HL-60 (cell line): ENCODE results near the gene KCNJ9.

Experiments
- DNase-seq, 2 experiments: peaks; one replicate each; pipeline ENCODE4 v3.0.0-alpha.2; 2010 to 2020; ENCODE audit warnings: low read depth in 1 of 2, low spot score in 1 of 2
- H3K27ac ChIP-seq: fragments of 250-450 bp; sonication (Bioruptor Pico); replicated peaks from 2 replicates; pipeline ENCODE4 v1.5.1; 2020; ENCODE audit warnings: mild to moderate bottlenecking, moderate library complexity
- H3K27me3 ChIP-seq: fragments of 250-450 bp; sonication (Bioruptor Pico); 2 replicates; pipeline ENCODE4 v1.5.1; 2021; ENCODE audit warnings: mild to moderate bottlenecking, moderate library complexity; ENCODE audit not compliant: insufficient read depth, poor library complexity, severe bottlenecking
- H3K4me3 ChIP-seq: replicated peaks from 2 replicates; pipeline ENCODE4 v1.5.1; 2011; ENCODE audit warnings: mild to moderate bottlenecking, control low read depth, low read length; ENCODE audit not compliant: insufficient read depth
- CTCF ChIP-seq: IDR thresholded peaks from one replicate; pipeline ENCODE4 v1.5.1; 2011; ENCODE audit warnings: low read length, control low read depth, inconsistent platforms; ENCODE audit not compliant: insufficient read depth
- GABPA ChIP-seq: IDR thresholded peaks from 2 replicates; pipeline ENCODE4 v1.6.1; 2012; ENCODE audit warnings: low read depth
- POLR2AphosphoS5 ChIP-seq: IDR thresholded peaks from 2 replicates; pipeline ENCODE4 v1.6.1; 2012; ENCODE audit warnings: low read depth
- SPI1 ChIP-seq: IDR thresholded peaks from 2 replicates; pipeline ENCODE4 v1.6.1; 2012; ENCODE audit warnings: low read depth, mild to moderate bottlenecking, borderline replicate concordance
- TF ChIP-seq, protein P1 (sequence below): IDR thresholded peaks from 2 replicates; pipeline ENCODE4 v1.6.1; 2012; ENCODE audit warnings: low read depth; ENCODE audit not compliant: insufficient replicate concordance

Gene KCNJ9

DNA sequence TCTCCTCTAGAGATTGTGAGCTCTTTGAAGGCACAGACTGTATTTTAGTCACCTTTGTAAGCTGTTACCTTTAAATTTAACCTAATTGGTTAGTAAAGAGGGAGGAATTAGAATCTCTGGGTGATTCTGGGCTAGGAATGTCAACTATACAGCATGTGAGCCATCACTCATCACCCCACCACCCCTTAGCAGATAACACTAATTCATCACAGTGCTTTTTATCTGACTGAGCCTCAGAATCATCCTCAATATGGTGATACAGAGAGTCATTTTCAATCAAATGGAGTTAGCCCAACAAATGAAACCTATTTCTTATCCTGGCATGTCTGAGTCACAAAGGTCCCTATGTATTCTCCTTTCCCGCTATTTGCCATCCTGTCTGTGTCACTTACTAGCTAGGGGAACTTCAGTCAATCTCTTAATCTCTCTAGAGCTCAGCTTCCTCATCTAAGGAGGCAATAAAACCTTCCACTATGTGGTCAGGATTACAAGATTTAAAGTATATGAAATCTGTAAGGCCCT, 24.6 kb upstream of the KCNJ9 start:
- DNase-seq, result no peak
- H3K27me3 ChIP-seq, result peaks cover 12% of the 10 kb centered on the region

DNA sequence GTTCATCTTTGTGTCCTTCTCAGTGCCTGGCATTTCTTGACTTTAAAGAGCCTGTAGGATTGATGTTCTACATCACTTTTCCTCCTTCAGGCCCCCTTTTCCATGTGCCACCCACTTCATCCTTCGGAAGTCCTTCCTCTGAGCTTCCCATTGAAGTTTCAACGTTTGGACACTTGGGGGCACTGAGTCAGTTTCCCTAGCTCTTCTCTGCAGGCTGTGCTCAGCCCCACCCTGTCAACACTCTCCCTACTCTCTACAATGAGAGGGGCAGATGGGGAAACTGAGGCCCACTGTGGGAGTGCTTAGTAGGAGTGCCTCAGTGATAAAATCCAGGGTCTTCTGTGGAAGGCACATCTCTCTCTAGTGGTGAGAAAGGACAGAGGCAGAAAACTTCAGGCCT, 23.3 kb upstream of the KCNJ9 start:
- Histone ChIP-seq H3K27ac (no peak overlapping the region), H3K27me3 (peaks cover 2% of the 10 kb centered on the region), H3K4me3 (no peak overlapping the region)
- TF ChIP-seq POLR2AphosphoS5, result no peak
- no peak for TF ChIP-seq GABPA
- no peak for TF ChIP-seq SPI1
- TF ChIP-seq, protein P1, sequence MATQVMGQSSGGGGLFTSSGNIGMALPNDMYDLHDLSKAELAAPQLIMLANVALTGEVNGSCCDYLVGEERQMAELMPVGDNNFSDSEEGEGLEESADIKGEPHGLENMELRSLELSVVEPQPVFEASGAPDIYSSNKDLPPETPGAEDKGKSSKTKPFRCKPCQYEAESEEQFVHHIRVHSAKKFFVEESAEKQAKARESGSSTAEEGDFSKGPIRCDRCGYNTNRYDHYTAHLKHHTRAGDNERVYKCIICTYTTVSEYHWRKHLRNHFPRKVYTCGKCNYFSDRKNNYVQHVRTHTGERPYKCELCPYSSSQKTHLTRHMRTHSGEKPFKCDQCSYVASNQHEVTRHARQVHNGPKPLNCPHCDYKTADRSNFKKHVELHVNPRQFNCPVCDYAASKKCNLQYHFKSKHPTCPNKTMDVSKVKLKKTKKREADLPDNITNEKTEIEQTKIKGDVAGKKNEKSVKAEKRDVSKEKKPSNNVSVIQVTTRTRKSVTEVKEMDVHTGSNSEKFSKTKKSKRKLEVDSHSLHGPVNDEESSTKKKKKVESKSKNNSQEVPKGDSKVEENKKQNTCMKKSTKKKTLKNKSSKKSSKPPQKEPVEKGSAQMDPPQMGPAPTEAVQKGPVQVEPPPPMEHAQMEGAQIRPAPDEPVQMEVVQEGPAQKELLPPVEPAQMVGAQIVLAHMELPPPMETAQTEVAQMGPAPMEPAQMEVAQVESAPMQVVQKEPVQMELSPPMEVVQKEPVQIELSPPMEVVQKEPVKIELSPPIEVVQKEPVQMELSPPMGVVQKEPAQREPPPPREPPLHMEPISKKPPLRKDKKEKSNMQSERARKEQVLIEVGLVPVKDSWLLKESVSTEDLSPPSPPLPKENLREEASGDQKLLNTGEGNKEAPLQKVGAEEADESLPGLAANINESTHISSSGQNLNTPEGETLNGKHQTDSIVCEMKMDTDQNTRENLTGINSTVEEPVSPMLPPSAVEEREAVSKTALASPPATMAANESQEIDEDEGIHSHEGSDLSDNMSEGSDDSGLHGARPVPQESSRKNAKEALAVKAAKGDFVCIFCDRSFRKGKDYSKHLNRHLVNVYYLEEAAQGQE, result no peak
- no peak for DNase-seq

More for the DNA sequence above, 24.6 kb upstream of the KCNJ9 start:
- no peak overlapping the region for H3K27ac ChIP-seq
- no peak overlapping the region for H3K4me3 ChIP-seq
- TF ChIP-seq, protein P1, result no peak
- TF ChIP-seq CTCF (no peak), POLR2AphosphoS5 (no peak), SPI1 (no peak), GABPA (no peak)

DNA sequence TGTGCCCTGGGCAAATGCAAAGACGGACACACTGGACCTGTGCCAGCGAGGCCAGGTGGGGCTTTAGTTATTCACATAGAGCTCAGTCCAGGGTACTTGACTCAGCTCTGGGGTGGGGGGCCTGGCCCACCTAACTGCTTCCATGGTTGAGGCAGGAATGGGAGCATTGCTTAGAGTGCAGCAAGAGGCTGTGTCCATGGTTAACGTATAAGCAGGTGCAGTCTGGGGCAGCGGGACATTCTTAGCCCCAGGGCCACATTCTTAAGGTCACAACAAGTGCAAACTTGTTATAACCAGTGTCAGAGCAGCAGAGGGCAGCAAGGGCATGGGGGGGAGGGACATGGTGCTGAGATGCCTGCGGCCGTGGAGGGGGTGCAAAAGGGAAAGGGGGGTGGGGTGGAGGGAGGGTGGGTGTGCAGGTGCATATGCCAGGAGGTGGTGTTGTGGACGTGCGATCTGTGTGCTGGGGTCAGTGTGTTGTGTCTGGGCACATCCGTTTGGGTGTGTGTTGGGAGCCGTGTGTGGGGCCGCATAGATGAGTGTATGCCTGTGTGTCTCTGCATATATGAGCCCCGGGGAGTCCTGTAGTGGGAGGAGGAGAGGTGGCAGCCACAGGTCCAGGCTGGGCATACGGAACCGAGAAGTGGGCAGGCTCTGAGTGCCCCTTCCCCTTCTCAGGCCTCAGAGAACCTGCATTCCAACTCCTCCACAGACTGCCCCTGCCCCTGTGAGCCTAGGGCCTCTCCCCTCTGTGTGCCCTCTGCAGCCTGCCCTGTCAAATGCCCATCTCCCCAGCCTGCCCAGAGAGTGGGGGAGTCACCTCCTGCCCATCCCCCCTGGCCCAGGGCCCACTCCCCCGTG, 19.7 kb upstream of the KCNJ9 start:
- H3K4me3 ChIP-seq, result no peak overlapping the region
- DNase-seq, result no peak
- H3K27ac ChIP-seq, result no peak overlapping the region
- peaks cover 4% of the 10 kb centered on the region for H3K27me3 ChIP-seq
- TF ChIP-seq SPI1, result no peak
- no peak for TF ChIP-seq POLR2AphosphoS5
- no peak for TF ChIP-seq GABPA
- no peak for TF ChIP-seq CTCF
- TF ChIP-seq, protein P1, result no peak
